Activated effector memory CD4-positive, alpha-beta T cell treated with Interleukin-2 at 50 U/mL for 16 hours (primary cell): Measurements from ENCODE around the gene RPS14.
A peak's percentile ranks its signal among the peaks of the same experiment; 100 is the strongest.

Source experiments
- DNase-seq: peaks from one replicate; pipeline ENCODE4 v3.0.0-alpha.2; 2020

RPS14 gene

DNA sequence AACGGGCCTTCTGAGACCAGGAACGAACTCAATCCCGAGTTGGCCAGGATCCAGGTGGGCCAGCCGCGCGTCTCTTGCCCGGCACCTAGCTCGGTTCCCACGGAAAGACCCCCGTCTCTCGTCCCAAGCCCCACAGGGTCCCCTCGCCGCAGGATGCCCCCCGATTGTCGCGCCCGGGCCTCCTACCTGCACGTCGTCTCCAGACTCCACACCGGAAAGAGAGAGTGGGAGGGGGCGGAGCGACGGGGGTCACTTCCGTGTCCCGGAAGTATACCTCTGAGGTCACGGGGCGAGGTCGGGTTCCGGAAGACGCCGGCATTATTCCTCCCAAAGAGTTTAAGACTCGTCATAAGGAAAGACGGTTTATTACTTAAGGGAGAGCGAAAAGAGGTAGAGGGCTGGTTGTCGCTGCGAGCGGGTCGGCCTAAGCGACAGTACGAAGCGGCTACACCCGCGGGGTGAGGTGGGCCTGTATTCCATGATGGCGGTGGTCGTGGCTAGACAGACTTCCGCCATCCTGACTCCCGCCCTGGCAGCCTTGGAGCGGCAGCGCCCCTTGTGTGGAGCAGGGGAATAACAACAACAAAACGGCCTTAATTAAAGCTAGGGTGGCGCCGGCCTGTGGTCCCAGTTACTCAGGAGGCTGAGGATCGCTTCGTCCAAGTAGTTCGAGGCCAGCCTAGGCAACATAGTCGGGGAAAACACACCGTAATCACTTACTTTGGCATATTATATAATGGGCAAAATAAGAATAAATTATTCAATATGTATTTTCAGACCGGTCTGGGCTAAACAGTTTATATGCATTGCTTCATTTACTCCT lies at the start of gene RPS14:
Gene RPS14 (minus strand): TSS at position 223 of the 823 bp plus-strand sequence. CDS start 2,006 bp downstream, outside the sequence.
- peak; percentile 94 for DNase-seq

DNA sequence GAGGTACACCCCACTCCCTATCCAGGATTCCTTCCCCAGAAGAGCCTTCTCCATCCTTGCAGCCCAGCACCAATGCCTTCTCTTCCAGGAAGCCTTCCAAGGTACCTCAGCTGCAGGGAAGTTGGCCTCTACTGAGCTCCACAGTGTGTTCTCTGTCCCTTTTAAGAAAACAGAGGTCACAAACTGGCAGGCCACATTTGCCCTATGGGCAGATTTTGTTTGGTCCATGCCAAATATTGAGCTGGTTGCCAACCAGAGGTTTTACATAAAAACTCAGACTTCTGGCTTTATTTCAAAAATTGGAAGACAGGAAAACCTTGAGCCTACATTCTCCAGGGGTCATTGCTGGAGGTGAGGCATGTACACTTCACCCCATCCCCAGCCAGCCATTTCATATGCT lies 49.4 kb upstream of the RPS14 start:
- DNase-seq: no peak

- no peak for DNase-seq
Measured at GRCh38 chr5:150498501-150498900, 49.0 kb upstream of the RPS14 start.

GRCh38 chr5:150497989-150498317 lies 48.4 kb upstream of the RPS14 start:
- no peak for DNase-seq

GRCh38 chr5:150497274-150497988 lies 47.9 kb upstream of the RPS14 start:
- no peak for DNase-seq

DNA sequence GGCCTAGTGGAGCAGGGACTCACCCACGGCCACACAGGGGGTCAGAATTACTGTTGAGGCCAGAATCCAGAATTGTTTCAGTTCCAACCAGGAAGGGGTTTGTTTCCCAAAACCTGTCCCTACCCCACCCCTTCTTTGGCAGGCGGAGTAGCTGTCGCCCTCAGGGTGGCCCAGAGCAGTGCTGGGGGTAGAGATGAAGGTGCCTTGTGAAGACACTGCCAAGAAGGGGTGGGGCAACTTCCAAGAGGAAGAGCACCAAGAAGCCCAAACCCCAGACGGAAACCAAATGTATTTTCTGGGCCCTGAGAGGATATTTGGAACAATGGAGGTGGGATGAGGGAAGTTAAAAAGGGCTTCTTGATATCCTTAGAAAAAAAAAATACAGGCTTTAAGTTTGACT lies 47.0 kb upstream of the RPS14 start:
- no peak for DNase-seq

DNA sequence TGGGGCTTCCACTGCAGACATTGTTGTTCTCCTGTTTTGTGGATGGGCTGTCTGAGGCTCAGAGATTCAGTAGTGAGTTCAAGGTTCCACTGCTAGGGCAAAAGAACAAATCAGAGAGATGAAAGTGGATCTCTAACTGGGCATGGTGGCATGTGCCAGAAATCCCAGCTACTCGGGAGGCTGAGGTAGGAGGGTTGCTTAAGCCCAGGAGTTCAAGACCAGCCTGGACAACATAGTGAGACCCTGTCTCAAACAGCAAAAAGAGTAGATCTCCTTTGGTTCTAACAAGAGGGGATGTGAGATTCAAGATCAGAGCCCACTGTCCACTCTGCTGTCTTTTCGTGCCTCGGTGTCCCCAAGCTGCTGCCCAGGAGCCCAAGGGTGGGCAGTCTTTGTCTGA lies 46.6 kb upstream of the RPS14 start:
- DNase-seq: no peak

GRCh38 chr5:150492621-150493020 lies 43.1 kb upstream of the RPS14 start:
- no peak for DNase-seq

GRCh38 chr5:150491876-150492275 lies 42.3 kb upstream of the RPS14 start:
- DNase-seq: no peak

- DNase-seq: no peak
Measured at GRCh38 chr5:150490754-150491153, 41.2 kb upstream of the RPS14 start.

DNA sequence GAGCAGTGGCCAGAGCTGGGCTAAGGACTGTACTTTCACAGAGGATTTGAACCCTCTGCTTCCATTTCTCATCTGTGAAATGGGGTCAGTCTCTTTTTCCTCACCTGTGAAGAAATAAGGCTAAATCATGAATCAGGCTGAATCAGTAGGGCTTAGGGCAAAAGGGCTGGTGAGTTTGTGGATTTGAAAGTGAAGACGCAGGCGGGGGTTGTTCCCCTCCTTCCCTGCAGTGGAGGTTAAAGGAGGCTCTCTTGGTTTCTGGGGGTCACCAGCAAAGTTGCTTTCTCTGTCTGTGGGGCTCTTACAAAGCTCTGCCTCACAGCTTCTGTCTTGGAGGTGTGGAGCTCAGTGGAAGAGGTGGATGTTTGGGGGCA lies 40.7 kb upstream of the RPS14 start:
- DNase-seq: no peak

- no peak for DNase-seq
Measured at GRCh38 chr5:150489360-150490295, 40.1 kb upstream of the RPS14 start.

GRCh38 chr5:150488519-150489359 lies 39.2 kb upstream of the RPS14 start:
- no peak for DNase-seq

- no peak for DNase-seq
Measured at GRCh38 chr5:150487199-150488061, 37.9 kb upstream of the RPS14 start.

DNA sequence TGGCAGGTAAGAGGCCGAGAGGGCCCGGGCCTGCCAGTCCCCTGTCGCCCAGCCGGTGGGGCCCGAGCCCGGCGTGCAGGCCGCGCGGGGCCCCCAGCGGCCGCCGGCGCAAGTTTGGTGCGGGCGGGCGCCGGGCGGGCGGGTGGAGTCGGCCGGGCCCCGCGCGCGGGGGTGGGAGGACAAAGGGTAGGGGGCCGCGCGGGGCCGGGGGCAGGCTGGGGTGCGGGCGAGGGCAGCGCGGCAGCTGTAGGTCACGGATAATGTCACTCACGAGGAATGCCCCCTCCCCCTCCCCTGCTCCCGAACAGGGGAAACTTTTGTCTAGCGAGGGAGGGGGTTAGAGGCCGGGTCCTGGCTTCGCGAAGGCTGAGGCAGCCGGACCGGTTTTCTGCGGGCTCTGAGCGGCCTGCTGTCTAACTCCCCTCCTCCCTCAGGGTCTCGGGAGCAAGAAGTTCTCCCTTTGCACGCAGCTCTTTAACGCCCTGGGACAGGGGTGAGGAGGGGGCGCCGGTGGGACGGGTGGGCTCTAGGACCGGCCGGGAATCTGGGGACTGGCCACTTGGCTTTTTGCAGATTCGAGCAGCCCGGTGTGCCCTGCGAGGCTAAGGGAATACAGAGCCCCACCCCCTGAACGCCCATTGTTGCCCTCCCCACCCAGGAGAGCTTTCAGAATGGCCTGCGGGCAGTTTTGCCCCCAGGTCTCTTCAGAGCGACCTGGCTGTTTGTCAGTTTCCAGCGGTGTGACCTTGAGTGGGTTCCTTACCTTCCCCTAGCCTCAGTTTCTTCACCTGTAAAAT lies 37.1 kb upstream of the RPS14 start:
- DNase-seq: peak; percentile 34

DNA sequence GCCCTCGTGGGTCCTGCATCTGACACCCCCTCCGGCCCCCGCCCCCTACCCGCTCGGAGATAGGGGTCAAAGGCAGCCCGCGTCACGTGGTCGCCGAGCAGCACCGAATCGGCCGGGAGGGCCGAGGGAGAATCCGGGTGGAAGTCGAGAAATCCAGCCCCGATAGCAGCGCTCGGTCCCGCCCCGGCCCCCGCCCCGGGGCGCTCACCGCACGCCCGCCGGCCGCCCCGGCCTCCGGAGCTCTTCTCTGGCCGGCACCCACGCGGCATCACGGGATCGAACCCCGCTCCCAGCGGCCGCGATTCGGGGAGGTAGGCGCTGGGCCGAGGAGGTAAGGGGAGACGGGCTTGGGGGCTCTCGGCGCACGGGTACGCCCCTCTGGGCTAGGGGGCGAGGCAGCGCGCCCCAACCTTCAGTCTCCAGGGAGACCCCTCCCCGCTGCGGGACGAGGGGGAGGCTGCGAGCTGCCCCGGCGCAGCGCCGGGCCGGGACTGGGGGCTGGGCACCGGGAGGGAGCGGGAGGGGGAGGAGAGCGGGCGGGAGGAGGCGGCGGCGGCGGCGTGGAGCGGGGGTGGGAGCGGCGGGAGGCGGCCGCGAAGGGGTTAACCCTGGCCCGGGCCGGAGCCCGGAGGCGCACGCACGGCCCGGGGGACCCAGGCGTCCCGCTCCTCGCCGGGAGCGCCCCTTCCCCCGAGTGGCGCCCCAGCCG lies 36.3 kb upstream of the RPS14 start:
- no peak for DNase-seq

DNA sequence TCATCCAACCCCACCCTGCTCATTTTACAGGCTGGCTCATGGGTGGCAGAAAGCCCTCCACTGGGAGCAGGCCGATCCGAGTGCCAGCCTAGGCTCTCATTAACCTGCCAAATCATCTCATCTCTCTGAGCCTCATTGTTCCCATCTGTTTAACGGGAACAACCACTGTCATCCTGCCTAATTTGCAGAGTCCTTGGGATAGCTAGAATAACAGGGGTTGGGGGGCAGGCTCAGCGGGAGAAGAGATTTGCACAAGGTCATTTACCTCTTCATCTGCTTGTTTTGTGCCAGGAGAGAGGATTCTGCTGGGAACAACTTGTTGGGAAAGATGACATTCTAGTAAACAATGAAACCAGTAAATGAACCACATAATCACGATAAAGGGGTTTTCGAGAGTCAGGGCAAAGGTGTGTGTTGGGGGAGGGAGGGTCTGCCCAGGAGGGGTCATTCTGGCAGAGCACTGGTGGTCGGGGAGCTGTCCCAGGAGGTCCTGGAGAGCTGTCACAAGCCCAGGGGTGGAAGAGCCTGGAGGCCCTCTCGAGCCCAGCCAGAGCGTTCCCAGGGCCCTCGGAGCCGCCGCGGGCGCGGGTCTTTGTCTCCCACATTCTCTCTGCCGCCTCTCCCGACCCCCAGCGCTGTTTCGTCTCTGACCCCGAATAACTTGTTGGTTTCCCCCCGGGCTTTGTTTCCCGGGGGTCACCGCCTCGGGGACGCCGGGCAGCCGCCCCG lies 35.6 kb upstream of the RPS14 start:
- no peak for DNase-seq

DNA sequence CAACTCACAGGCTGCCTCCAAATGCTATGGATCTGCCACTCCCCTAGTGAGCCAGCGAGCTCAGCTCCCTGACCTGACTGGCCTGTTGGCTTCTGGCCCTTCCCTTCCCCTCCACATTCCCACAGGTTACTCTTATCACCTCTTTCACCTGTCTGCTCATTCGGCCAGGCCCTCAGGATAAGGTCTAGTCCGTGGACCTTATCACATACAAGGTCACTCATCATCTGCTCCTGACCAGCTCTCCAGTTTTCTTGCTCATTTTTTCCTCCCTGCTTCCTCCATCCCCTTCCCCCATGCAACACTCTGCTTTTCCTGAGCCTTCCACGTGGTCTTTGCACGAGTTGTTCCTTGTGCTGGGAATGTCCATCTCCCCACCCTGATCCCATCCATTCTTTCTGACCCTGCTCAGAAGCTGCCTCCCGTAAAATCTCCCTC lies 32.5 kb upstream of the RPS14 start:
- no peak for DNase-seq

DNA sequence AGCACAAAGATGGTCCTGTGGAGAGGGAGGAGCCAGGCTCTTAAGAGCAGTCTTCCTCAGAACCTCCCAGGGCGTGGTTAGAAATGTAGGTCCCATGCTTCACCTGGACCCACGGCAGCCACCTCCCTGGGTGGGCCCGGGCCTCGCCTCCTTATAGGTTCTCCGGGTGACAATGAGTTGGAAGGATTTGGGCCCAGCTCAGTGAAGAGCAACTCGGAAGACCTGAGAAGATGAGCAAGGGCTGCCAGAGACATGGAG lies 32.1 kb upstream of the RPS14 start:
- no peak for DNase-seq
